Omental fat pad (tissue), 4 donors: ENCODE results near the gene ANTKMT. TPM values are rescaled to one million over a fixed set of nuclear protein-coding genes. Genes with fewer than 3 reads are reported as not detected.
A peak's percentile ranks its signal among the peaks of the same experiment; 100 is the strongest.

Source experiments
- ATAC-seq: fragments of 150-250 bp; one replicate; pipeline ENCODE4 v1.9.1; 2016; ENCODE audit warnings: mild to moderate bottlenecking, moderate library complexity; ENCODE audit not compliant: low FRiP score
- DNase-seq: peaks from one replicate; pipeline ENCODE4 v3.0.0-alpha.2; 2019; ENCODE audit warnings: low spot score
- CTCF ChIP-seq, 3 donors: fragments of 450-650 bp; IDR thresholded peaks; one replicate each; pipeline ENCODE4 v1.5.1; 2016 to 2017; ENCODE audit warnings: antibody characterized with exemption in 3 of 3, mild to moderate bottlenecking in 3 of 3, moderate library complexity in 2 of 3
- total RNA-seq, 4 donors: library from RNA; depleted of rRNA; stranded (reverse); fragments of >200 nt; gene quantifications; one replicate each; pipeline ENCODE4 v1.1.0, GENCODE V29; 2016

ANTKMT gene
- total RNA-seq, 4 donors from 2014 or later = 21.9 to 45.4 (median 36.2) TPM

GRCh38 chr16:717450-718245 lies 3.3 kb upstream of the ANTKMT start:
- ATAC-seq (no peak), DNase-seq (no peak)
- TF ChIP-seq CTCF (IDR thresholded peaks at IDR 0.05) = no peak

GRCh38 chr16:718389-718788 lies 2.6 kb upstream of the ANTKMT start:
- DNase-seq (no peak), ATAC-seq (no peak)
- no peak for TF ChIP-seq CTCF (IDR thresholded peaks at IDR 0.05)

GRCh38 chr16:718922-719321 lies 2.0 kb upstream of the ANTKMT start:
- no peak for ATAC-seq
- TF ChIP-seq CTCF (IDR thresholded peaks at IDR 0.05) = no peak
- no peak for DNase-seq

- DNase-seq = no peak
- no peak for ATAC-seq
- TF ChIP-seq CTCF (IDR thresholded peaks at IDR 0.05) = no peak
Measured at GRCh38 chr16:719815-720446, 1.0 kb upstream of the ANTKMT start.

- TF ChIP-seq CTCF (IDR thresholded peaks at IDR 0.05) = no peak
- peak; percentile 15 for ATAC-seq
- no peak for DNase-seq
Measured at GRCh38 chr16:720447-720989, 428 bp upstream of the ANTKMT start.

- TF ChIP-seq CTCF (IDR thresholded peaks at IDR 0.05) = no peak
- ATAC-seq (no peak), DNase-seq (no peak)
Measured at GRCh38 chr16:721765-722540, 1.0 kb downstream of the ANTKMT start.
